SH-SY5Y (cell line): ENCODE data around the gene PDLIM5.

Experiments used
- GATA2 ChIP-seq: IDR thresholded peaks from 2 replicates; pipeline ENCODE4 v1.6.1; 2011; ENCODE audit warnings: mild to moderate bottlenecking, low read depth, low read length
- GATA3 ChIP-seq: IDR thresholded peaks from 2 replicates; pipeline ENCODE4 v1.6.1; 2011; ENCODE audit warnings: low read depth, mild to moderate bottlenecking, low read length, moderate library complexity

DNA sequence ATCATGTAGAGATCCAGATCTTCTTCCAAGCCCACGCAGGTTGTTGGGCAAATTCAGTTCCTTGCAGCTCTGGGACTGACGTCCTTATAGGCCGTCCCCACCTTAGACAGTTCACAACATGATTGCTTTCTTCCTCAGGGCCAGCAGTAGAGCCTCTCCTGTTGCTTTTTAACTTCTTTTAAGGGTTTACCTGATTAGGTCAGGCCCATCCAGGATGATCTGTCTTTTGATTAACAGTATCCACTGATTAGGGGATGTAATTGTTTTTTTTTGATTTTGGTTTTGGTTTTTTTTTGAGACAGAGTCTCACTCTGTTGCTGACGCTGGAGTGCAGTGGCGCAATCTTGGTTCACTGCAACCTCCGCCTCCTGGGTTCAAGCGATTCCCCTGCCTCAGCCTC is 197.0 kb downstream of the PDLIM5 start:
- TF ChIP-seq GATA2 (no peak), GATA3 (no peak)
